SK-N-SH (cell line): ENCODE measurements around the gene CCDC148. TPM values are rescaled to one million over a fixed set of nuclear protein-coding genes. Genes with fewer than 3 reads are reported as not detected.

Source experiments
- CTCF ChIA-PET: fragments of 300-600, 350-600 bp; formaldehyde crosslinking; extraction: SDS; loops from one replicate; lab custom pipeline; 2021; lab: Yijun Ruan, JAX
- POLR2A ChIA-PET: fragments of 350-600 bp; sonication (Branson Sonifier 250); formaldehyde crosslinking; extraction: SDS; loops from one replicate; lab custom pipeline; 2020; ENCODE audit warnings: antibody characterized with exemption, inconsistent platforms; lab: Yijun Ruan, JAX
- DNase-seq: peaks from one replicate; pipeline ENCODE4 v3.0.0; 2012
- H2AFZ ChIP-seq: fragments of 200-600 bp; sonication (generic); 2 replicates; pipeline ENCODE4 v1.8.1; 2016; ENCODE audit warnings: antibody characterized with exemption, mild to moderate bottlenecking, low read depth
- H3F3A ChIP-seq: fragments of 200-600 bp; sonication (generic); replicated peaks from 2 replicates; pipeline ENCODE3; 2016; ENCODE audit warnings: antibody characterized with exemption, mild to moderate bottlenecking; ENCODE audit not compliant: insufficient read depth
- H3K27ac ChIP-seq, 2 experiments: fragments of 200-500 bp in 1 of 2; fragments of 200-600 bp in 1 of 2; sonication (Bioruptor generic) in 1 of 2; sonication (generic), shearing (Covaris generic) in 1 of 2; 2 replicates each; pipeline versions ENCODE4 v1.5.1 to v1.6.1; 2014 to 2016; ENCODE audit warnings: low read depth in 2 of 2, inconsistent platforms in 1 of 2, low read length in 1 of 2, mild to moderate bottlenecking in 1 of 2, mixed read lengths in 1 of 2
- H3K27me3 ChIP-seq: fragments of 200-600 bp; sonication (generic), shearing (Covaris generic); 2 replicates; pipeline ENCODE4 v1.6.1; 2016; ENCODE audit warnings: mixed run types; ENCODE audit not compliant: insufficient read depth
- H3K36me3 ChIP-seq, 2 experiments: fragments of 200-500 bp in 1 of 2; fragments of 200-600 bp in 1 of 2; sonication (Bioruptor generic) in 1 of 2; sonication (generic) in 1 of 2; replicated peaks in 1 of 2; 2 replicates each; pipeline versions ENCODE3 to v1.5.1; 2014 to 2016; ENCODE audit warnings: low read length in 1 of 2, mild to moderate bottlenecking in 1 of 2; ENCODE audit not compliant: insufficient read depth in 2 of 2, control insufficient read depth in 1 of 2
- H3K4me1 ChIP-seq, 2 experiments: fragments of 200-500 bp in 1 of 2; fragments of 200-600 bp in 1 of 2; sonication (Bioruptor generic) in 1 of 2; sonication (generic), shearing (Covaris generic) in 1 of 2; 2 replicates each; pipeline versions ENCODE4 v1.5.1 to v1.6.1; 2014 to 2016; ENCODE audit warnings: low read depth in 1 of 2, low read length in 1 of 2, mixed run types in 1 of 2; ENCODE audit not compliant: insufficient read depth in 2 of 2, control insufficient read depth in 1 of 2
- H3K4me2 ChIP-seq: fragments of 200-600 bp; sonication (generic), shearing (Covaris generic); 2 replicates; pipeline ENCODE4 v1.6.1; 2017; ENCODE audit warnings: mixed run types
- H3K4me3 ChIP-seq, 2 experiments: fragments of 200-500 bp in 1 of 2; fragments of 200-600 bp in 1 of 2; sonication (Bioruptor generic) in 1 of 2; sonication (generic), shearing (Covaris generic) in 1 of 2; 2 replicates each; pipeline versions ENCODE4 v1.5.1 to v1.8.1; 2014 to 2016; ENCODE audit warnings: low read depth in 2 of 2, inconsistent platforms in 1 of 2, low read length in 1 of 2, mild to moderate bottlenecking in 1 of 2, mixed read lengths in 1 of 2, moderate library complexity in 1 of 2
- H3K79me2 ChIP-seq: fragments of 200-600 bp; sonication (generic); 2 replicates; pipeline ENCODE4 v1.8.1; 2017; ENCODE audit warnings: mild to moderate bottlenecking; ENCODE audit not compliant: insufficient read depth
- H3K9ac ChIP-seq: fragments of 200-600 bp; sonication (generic); 2 replicates; pipeline ENCODE4 v1.6.1; 2017; ENCODE audit warnings: mixed run types
- H3K9me2 ChIP-seq: fragments of 200-600 bp; sonication (generic); 2 replicates; pipeline ENCODE4 v1.6.1; 2017; ENCODE audit warnings: mixed run types
- H3K9me3 ChIP-seq: fragments of 200-600 bp; sonication (generic); 2 replicates; pipeline ENCODE4 v1.6.1; 2017; ENCODE audit warnings: mixed run types, mild to moderate bottlenecking, moderate library complexity
- H4K20me1 ChIP-seq: fragments of 200-600 bp; sonication (generic); 2 replicates; pipeline ENCODE4 v1.6.1; 2017; ENCODE audit warnings: mild to moderate bottlenecking, mixed run types; ENCODE audit not compliant: insufficient read depth
- CHD2 ChIP-seq: fragments of 150-350 bp; IDR thresholded peaks from 2 replicates; pipeline ENCODE4 v1.6.1; 2018; ENCODE audit warnings: low read length; ENCODE audit not compliant: partially characterized antibody
- CTCF ChIP-seq: fragments of 200-600 bp; sonication (generic); IDR thresholded peaks from 2 replicates; pipeline ENCODE4 v1.6.1; 2017; ENCODE audit warnings: antibody characterized with exemption, mild to moderate bottlenecking, moderate library complexity
- EP300 ChIP-seq, 2 experiments: IDR thresholded peaks; 2 replicates each; pipeline versions ENCODE4 v1.4.0 to v1.6.1; 2012; ENCODE audit warnings: borderline replicate concordance in 1 of 2, low read depth in 1 of 2, low read length in 1 of 2
- EZH2phosphoT487 ChIP-seq: fragments of 200-600 bp; sonication (generic); IDR thresholded peaks from 2 replicates; pipeline ENCODE4 v1.6.1; 2017; ENCODE audit warnings: low read depth, mixed run types, mild to moderate bottlenecking, antibody characterized with exemption, moderate library complexity, borderline replicate concordance
- GABPA ChIP-seq: IDR thresholded peaks from 2 replicates; pipeline ENCODE4 v1.4.0; 2012; ENCODE audit warnings: low read depth, mild to moderate bottlenecking
- JUND ChIP-seq: IDR thresholded peaks from 2 replicates; pipeline ENCODE4 v1.4.0; 2012
- MEF2A ChIP-seq: IDR thresholded peaks from 2 replicates; pipeline ENCODE4 v1.4.0; 2012; ENCODE audit warnings: low read depth, borderline replicate concordance
- MXI1 ChIP-seq: IDR thresholded peaks from 2 replicates; pipeline ENCODE4 v1.6.1; 2012; ENCODE audit warnings: mild to moderate bottlenecking, low read depth, low read length, improper control_type of control experiment
- NFIC ChIP-seq: IDR thresholded peaks from 2 replicates; pipeline ENCODE4 v1.4.0; 2012; ENCODE audit warnings: borderline replicate concordance
- RAD21 ChIP-seq: IDR thresholded peaks from 2 replicates; pipeline ENCODE4 v1.6.1; 2012; ENCODE audit warnings: mild to moderate bottlenecking, low read length
- RFX5 ChIP-seq: IDR thresholded peaks from 2 replicates; pipeline ENCODE4 v1.6.1; 2012; ENCODE audit warnings: mild to moderate bottlenecking, improper control_type of control experiment, low read length
- SIN3A ChIP-seq: IDR thresholded peaks from 2 replicates; pipeline ENCODE4 v1.6.1; 2012; ENCODE audit warnings: low read depth, mild to moderate bottlenecking, low read length, moderate library complexity, borderline replicate concordance
- SMC3 ChIP-seq: IDR thresholded peaks from 2 replicates; pipeline ENCODE4 v1.6.1; 2012; ENCODE audit warnings: low read depth, low read length, improper control_type of control experiment
- TAF1 ChIP-seq: IDR thresholded peaks from 2 replicates; pipeline ENCODE4 v1.6.1; 2012; ENCODE audit warnings: low read depth, mild to moderate bottlenecking, low read length, moderate library complexity, borderline replicate concordance
- TCF12 ChIP-seq: IDR thresholded peaks from 2 replicates; pipeline ENCODE4 v1.4.0; 2012
- ZBTB33 ChIP-seq: IDR thresholded peaks from 2 replicates; pipeline ENCODE4 v1.4.0; 2012; ENCODE audit warnings: low read depth, borderline replicate concordance
- WGBS: methylation state at CpG from one replicate; pipeline ENCODE4 v1.1.6; 2017; ENCODE audit warnings: low lambda C conversion rate; 5-methylcytosine and 5-hydroxymethylcytosine counted together
- polyA plus RNA-seq, 3 experiments: library from polyadenylated mRNA; depleted of rRNA; stranded (reverse); fragments of >200 nt; gene quantifications; 2 replicates each; pipeline ENCODE4 v1.2.3, GENCODE V29; 2012

CCDC148 gene
- polyA plus RNA-seq, 1 of the 3 experiments (the other 2 are of a cell fraction) = 0.18 TPM

GRCh38 chr2:158478816-158479215 is 22.3 kb upstream of the CCDC148 start:
- 93% methylated on average over 1 of the region's 1 CpG for WGBS
- CTCF ChIA-PET = interaction anchor here (0.8 to 1.0 kb wide), 2 partner anchors 11 to 267 kb away, joined by 3 to 4 read pairs; no protein-coding TSS in a partner anchor

DNA sequence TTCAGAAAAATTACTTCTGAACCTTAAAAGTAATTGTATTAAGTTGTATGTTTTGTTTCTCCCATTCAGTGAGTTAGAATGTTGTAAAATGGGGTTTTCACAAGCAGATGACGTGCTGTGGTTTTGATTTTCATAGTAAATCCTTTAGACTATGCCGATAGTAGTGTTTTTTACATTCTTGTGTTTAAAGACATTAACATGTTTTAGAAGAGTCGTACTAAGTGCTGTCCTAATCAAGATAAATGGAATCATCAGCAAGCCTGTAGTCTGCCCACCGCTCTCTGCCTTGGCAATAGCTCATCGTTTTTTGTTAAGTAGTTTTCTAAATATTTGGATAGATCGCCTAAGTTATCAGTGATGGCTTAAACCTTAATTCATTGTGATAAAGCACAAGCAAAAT is 21.7 kb upstream of the CCDC148 start:
- 89% methylated on average over 6 of the region's 6 CpGs for WGBS
- POLR2A ChIA-PET = no interaction called here
- H3K9me2 ChIP-seq = no peaks in the 10 kb centered on the region
- DNase-seq = no peak
- H3K4me3 ChIP-seq = no peak overlapping the region
- no peaks in the 10 kb centered on the region for H4K20me1 ChIP-seq
- no peak overlapping the region for H3K4me2 ChIP-seq
- H3K27ac ChIP-seq = no peak overlapping the region
- H3K27me3 ChIP-seq = no peaks in the 10 kb centered on the region
- no peaks in the 10 kb centered on the region for H3K36me3 ChIP-seq
- peaks cover 16% of the 10 kb centered on the region; the same call in 1 of the 2 replicates for H3K79me2 ChIP-seq
- H3K9ac ChIP-seq = no peak overlapping the region
- no peaks in the 10 kb centered on the region for H3K9me3 ChIP-seq
- H3K4me1 ChIP-seq = peaks cover 0 to 19% of the 10 kb centered on the region in 2 experiments; a peak in 1 of 4 replicates
- H3F3A ChIP-seq = no peaks in the 10 kb centered on the region
- CTCF ChIA-PET = interaction anchor here (1.0 to 1.5 kb wide), 3 partner anchors 10 to 21 kb away, joined by 3 to 6 read pairs (median 3); no protein-coding TSS in a partner anchor
- H2AFZ ChIP-seq = no peak overlapping the region
- TF ChIP-seq TCF12 = no peak
- no peak for TF ChIP-seq SMC3
- TF ChIP-seq NFIC = no peak
- TF ChIP-seq MXI1 = no peak
- TF ChIP-seq MEF2A = no peak
- TF ChIP-seq TAF1 = no peak
- no peak for TF ChIP-seq SIN3A
- no peak for TF ChIP-seq CHD2
- TF ChIP-seq ZBTB33 = no peak

More at GRCh38 chr2:158478816-158479215, 22.3 kb upstream of the CCDC148 start:
- no peak overlapping the region for H3K9ac ChIP-seq
- H3K4me2 ChIP-seq = no peak overlapping the region
- no peak overlapping the region for H2AFZ ChIP-seq
- no peak for DNase-seq
- peaks cover 16% of the 10 kb centered on the region; the same call in 1 of the 2 replicates for H3K79me2 ChIP-seq
- H3K9me2 ChIP-seq = no peaks in the 10 kb centered on the region
- POLR2A ChIA-PET = no interaction called here
- TF ChIP-seq ZBTB33 (no peak), CTCF (no peak), EP300 (IDR thresholded peaks at IDR 0.05; ENCODE audit: borderline replicate concordance in 1 of 2, low read depth in 1 of 2, low read length in 1 of 2) (no peak), JUND (no peak), EZH2phosphoT487 (no peak), RFX5 (no peak), SMC3 (no peak), RAD21 (no peak), GABPA (no peak)
- H4K20me1 ChIP-seq = no peaks in the 10 kb centered on the region
- H3K4me1 ChIP-seq = peaks cover 0 to 19% of the 10 kb centered on the region in 2 experiments; a peak in 1 of 4 replicates
- no peaks in the 10 kb centered on the region for H3F3A ChIP-seq
- H3K27me3 ChIP-seq = no peaks in the 10 kb centered on the region
- H3K36me3 ChIP-seq = no peaks in the 10 kb centered on the region
- H3K4me3 ChIP-seq = no peak overlapping the region
- H3K27ac ChIP-seq = no peak overlapping the region
- no peaks in the 10 kb centered on the region for H3K9me3 ChIP-seq
